Skin epidermis (tissue), 12 donors: ENCODE results near the gene DOCK1.

ENCODE experiments used
- H3K27ac ChIP-seq, 21 experiments: fragments of 200-600 bp; sonication (generic) in 11 of 21; one replicate each; pipeline ENCODE4 v1.5.0; 2020; ENCODE audit warnings: mild to moderate bottlenecking in 3 of 21, inconsistent platforms in 2 of 21, moderate library complexity in 2 of 21
- H3K4me3 ChIP-seq, 7 experiments: fragments of 200-600 bp; sonication (generic) in 2 of 7; one replicate each; pipeline ENCODE4 v1.5.0; 2020; ENCODE audit warnings: inconsistent platforms in 2 of 7, mild to moderate bottlenecking in 2 of 7, moderate library complexity in 1 of 7

Gene DOCK1

GRCh38 chr10:127313996-127314700 is 408.9 kb downstream of the DOCK1 start:
- Histone ChIP-seq H3K27ac (no peak overlapping the region), H3K4me3 (no peak overlapping the region)

- H3K27ac ChIP-seq: no peak overlapping the region
Observed at GRCh38 chr10:127314797-127315196, 409.6 kb downstream of the DOCK1 start.

GRCh38 chr10:127315888-127316287 is 410.7 kb downstream of the DOCK1 start:
- Histone ChIP-seq H3K4me3 (no peak overlapping the region), H3K27ac (no peak overlapping the region)

More at GRCh38 chr10:127314797-127315196, 409.6 kb downstream of the DOCK1 start:
- no peak overlapping the region for H3K4me3 ChIP-seq

- Histone ChIP-seq H3K4me3 (no peak overlapping the region), H3K27ac (no peak overlapping the region)
Observed at GRCh38 chr10:127318396-127318795, 413.2 kb downstream of the DOCK1 start.

GRCh38 chr10:127319271-127319670 is 414.0 kb downstream of the DOCK1 start:
- Histone ChIP-seq H3K4me3 (no peak overlapping the region), H3K27ac (no peak overlapping the region)

- Histone ChIP-seq H3K4me3 (no peak overlapping the region), H3K27ac (no peak overlapping the region)
Observed at GRCh38 chr10:127319691-127320090, 414.5 kb downstream of the DOCK1 start.

GRCh38 chr10:127320176-127320575 is 414.9 kb downstream of the DOCK1 start:
- Histone ChIP-seq H3K27ac (no peak overlapping the region), H3K4me3 (no peak overlapping the region)

- Histone ChIP-seq H3K4me3 (no peak overlapping the region), H3K27ac (no peak overlapping the region)
Observed at GRCh38 chr10:127322286-127322685, 417.1 kb downstream of the DOCK1 start.

GRCh38 chr10:127325506-127325905 is 420.3 kb downstream of the DOCK1 start:
- no peak overlapping the region for H3K27ac ChIP-seq
- no peak overlapping the region for H3K4me3 ChIP-seq

- H3K4me3 ChIP-seq: no peak overlapping the region
- H3K27ac ChIP-seq: no peak overlapping the region
Observed at GRCh38 chr10:127326883-127327282, 421.7 kb downstream of the DOCK1 start.

GRCh38 chr10:127331696-127332095 is 426.5 kb downstream of the DOCK1 start:
- Histone ChIP-seq H3K27ac (no peak overlapping the region), H3K4me3 (no peak overlapping the region)

- Histone ChIP-seq H3K27ac (no peak overlapping the region), H3K4me3 (no peak overlapping the region)
Observed at GRCh38 chr10:127332631-127333030, 427.4 kb downstream of the DOCK1 start.

- Histone ChIP-seq H3K27ac (peak overlapping the region in 3 of 21 experiments; percentile 14 to 46 (median 31)), H3K4me3 (no peak overlapping the region)
Observed at GRCh38 chr10:127337801-127338200, 432.6 kb downstream of the DOCK1 start.

GRCh38 chr10:127338399-127339110 is 433.3 kb downstream of the DOCK1 start:
- H3K27ac ChIP-seq: peak overlapping the region in 4 of 21 experiments; percentile 1 to 64 (median 26)
- no peak overlapping the region for H3K4me3 ChIP-seq

- H3K4me3 ChIP-seq: no peak overlapping the region
- no peak overlapping the region for H3K27ac ChIP-seq
Observed at GRCh38 chr10:127343821-127344220, 438.6 kb downstream of the DOCK1 start.

- no peak overlapping the region for H3K27ac ChIP-seq
- H3K4me3 ChIP-seq: no peak overlapping the region
Observed at GRCh38 chr10:127344346-127344745, 439.1 kb downstream of the DOCK1 start.

- H3K4me3 ChIP-seq: no peak overlapping the region
- H3K27ac ChIP-seq: no peak overlapping the region
Observed at GRCh38 chr10:127345231-127345965, 440.2 kb downstream of the DOCK1 start.

- H3K4me3 ChIP-seq: no peak overlapping the region
- no peak overlapping the region for H3K27ac ChIP-seq
Observed at GRCh38 chr10:127346604-127347003, 441.4 kb downstream of the DOCK1 start.

GRCh38 chr10:127347202-127347959 is 442.2 kb downstream of the DOCK1 start:
- Histone ChIP-seq H3K27ac (no peak overlapping the region), H3K4me3 (no peak overlapping the region)

- Histone ChIP-seq H3K4me3 (no peak overlapping the region), H3K27ac (no peak overlapping the region)
Observed at GRCh38 chr10:127349737-127350136, 444.5 kb downstream of the DOCK1 start.
